Liver (tissue), 3 donors: Measurements from ENCODE around the gene TRAPPC6A.

Experiments
- CTCF ChIP-seq: fragments of 150-350 bp; IDR thresholded peaks from 2 replicates; pipeline ENCODE4 v1.5.1; 2017; ENCODE audit warnings: improper control_type of control experiment, low read depth, low read length; ENCODE audit not compliant: missing input control
- EGR1 ChIP-seq, 2 donors: IDR thresholded peaks; 2 replicates each; pipeline ENCODE4 v1.6.1; 2016 to 2018; ENCODE audit warnings: antibody characterized with exemption in 2 of 2, low read depth in 2 of 2
- FOXA1 ChIP-seq: IDR thresholded peaks from 2 replicates; pipeline ENCODE4 v1.6.1; 2016; ENCODE audit warnings: antibody characterized with exemption
- JUND ChIP-seq, 2 donors: IDR thresholded peaks; 2 replicates each; pipeline ENCODE4 v1.6.1; 2016; ENCODE audit warnings: antibody characterized with exemption in 2 of 2
- RXRA ChIP-seq, 2 donors: IDR thresholded peaks; 2 replicates each; pipeline ENCODE4 v1.6.1; 2017 to 2018; ENCODE audit warnings: antibody characterized with exemption in 2 of 2, mild to moderate bottlenecking in 1 of 2
- SP1 ChIP-seq: IDR thresholded peaks from 2 replicates; pipeline ENCODE4 v1.6.1; 2018; ENCODE audit warnings: antibody characterized with exemption, mild to moderate bottlenecking
- TAF1 ChIP-seq: conservative IDR thresholded peaks from 2 replicates; pipeline ENCODE4 v1.6.1; 2016; ENCODE audit warnings: antibody characterized with exemption, mild to moderate bottlenecking
- YY1 ChIP-seq: IDR thresholded peaks from 2 replicates; pipeline ENCODE4 v1.6.1; 2016; ENCODE audit warnings: antibody characterized with exemption, mild to moderate bottlenecking
- TF ChIP-seq, protein P1 (sequence below): IDR thresholded peaks from 2 replicates; pipeline ENCODE4 v1.6.1; 2016; ENCODE audit warnings: antibody characterized with exemption, mild to moderate bottlenecking
- TF ChIP-seq, protein P2 (sequence below): IDR thresholded peaks from 2 replicates; pipeline ENCODE4 v1.6.1; 2016; ENCODE audit warnings: antibody characterized with exemption
- donor health status: healthy.
- donor health status: healthy.

GRCh38 chr19:45156011-45156630, 21.9 kb downstream of the TRAPPC6A start:
- TF ChIP-seq CTCF (no peak), RXRA (IDR thresholded peaks at IDR 0.05) (no peak), JUND (IDR thresholded peaks at IDR 0.05) (no peak), EGR1 (IDR thresholded peaks at IDR 0.05; ENCODE audit: low read depth in 2 of 2) (no peak), YY1 (no peak), SP1 (no peak), FOXA1 (no peak), TAF1 (no peak)
- TF ChIP-seq, protein P1, sequence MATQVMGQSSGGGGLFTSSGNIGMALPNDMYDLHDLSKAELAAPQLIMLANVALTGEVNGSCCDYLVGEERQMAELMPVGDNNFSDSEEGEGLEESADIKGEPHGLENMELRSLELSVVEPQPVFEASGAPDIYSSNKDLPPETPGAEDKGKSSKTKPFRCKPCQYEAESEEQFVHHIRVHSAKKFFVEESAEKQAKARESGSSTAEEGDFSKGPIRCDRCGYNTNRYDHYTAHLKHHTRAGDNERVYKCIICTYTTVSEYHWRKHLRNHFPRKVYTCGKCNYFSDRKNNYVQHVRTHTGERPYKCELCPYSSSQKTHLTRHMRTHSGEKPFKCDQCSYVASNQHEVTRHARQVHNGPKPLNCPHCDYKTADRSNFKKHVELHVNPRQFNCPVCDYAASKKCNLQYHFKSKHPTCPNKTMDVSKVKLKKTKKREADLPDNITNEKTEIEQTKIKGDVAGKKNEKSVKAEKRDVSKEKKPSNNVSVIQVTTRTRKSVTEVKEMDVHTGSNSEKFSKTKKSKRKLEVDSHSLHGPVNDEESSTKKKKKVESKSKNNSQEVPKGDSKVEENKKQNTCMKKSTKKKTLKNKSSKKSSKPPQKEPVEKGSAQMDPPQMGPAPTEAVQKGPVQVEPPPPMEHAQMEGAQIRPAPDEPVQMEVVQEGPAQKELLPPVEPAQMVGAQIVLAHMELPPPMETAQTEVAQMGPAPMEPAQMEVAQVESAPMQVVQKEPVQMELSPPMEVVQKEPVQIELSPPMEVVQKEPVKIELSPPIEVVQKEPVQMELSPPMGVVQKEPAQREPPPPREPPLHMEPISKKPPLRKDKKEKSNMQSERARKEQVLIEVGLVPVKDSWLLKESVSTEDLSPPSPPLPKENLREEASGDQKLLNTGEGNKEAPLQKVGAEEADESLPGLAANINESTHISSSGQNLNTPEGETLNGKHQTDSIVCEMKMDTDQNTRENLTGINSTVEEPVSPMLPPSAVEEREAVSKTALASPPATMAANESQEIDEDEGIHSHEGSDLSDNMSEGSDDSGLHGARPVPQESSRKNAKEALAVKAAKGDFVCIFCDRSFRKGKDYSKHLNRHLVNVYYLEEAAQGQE: no peak
- TF ChIP-seq, protein P2, sequence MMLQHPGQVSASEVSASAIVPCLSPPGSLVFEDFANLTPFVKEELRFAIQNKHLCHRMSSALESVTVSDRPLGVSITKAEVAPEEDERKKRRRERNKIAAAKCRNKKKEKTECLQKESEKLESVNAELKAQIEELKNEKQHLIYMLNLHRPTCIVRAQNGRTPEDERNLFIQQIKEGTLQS: no peak
